Right atrium auricular region (tissue), 2 donors: ENCODE results near the gene DNAJC5. TPM values are rescaled to one million over a fixed set of nuclear protein-coding genes. Genes with fewer than 3 reads are reported as not detected.
"Not testable (repeated sequence)": the region's sequence is repeated elsewhere in the genome, so short reads cannot be mapped to it uniquely, and the experiment has no call there.

Source experiments
- DNase-seq: peaks from one replicate; pipeline ENCODE4 v3.0.0-alpha.2; 2019; ENCODE audit warnings: low spot score
- H3K27ac ChIP-seq, 2 donors: fragments of 200-600 bp; sonication (generic); 1 replicate in 1 of 2; 2 replicates in 1 of 2; pipeline ENCODE4 v1.5.1; 2016 to 2019
- H3K27me3 ChIP-seq, 2 donors: fragments of 200-600 bp; sonication (generic); one replicate each; pipeline versions ENCODE4 v1.5.1 to v1.6.0; 2017 to 2019
- H3K36me3 ChIP-seq: fragments of 200-600 bp; sonication (generic); one replicate; pipeline ENCODE4 v1.5.1; 2016
- H3K4me1 ChIP-seq, 2 donors: fragments of 200-600 bp; sonication (generic); one replicate each; pipeline versions ENCODE4 v1.5.1 to v1.6.0; 2017 to 2019
- H3K4me3 ChIP-seq, 2 donors: fragments of 200-600 bp; sonication (generic); 1 replicate in 1 of 2; 2 replicates in 1 of 2; pipeline ENCODE4 v1.5.1; 2017 to 2019; ENCODE audit warnings: mild to moderate bottlenecking in 1 of 2, moderate library complexity in 1 of 2
- H3K9me3 ChIP-seq, 2 donors: fragments of 200-600 bp; sonication (generic); one replicate each; pipeline ENCODE4 v1.5.1; 2019
- total RNA-seq, 2 donors: library from RNA; depleted of rRNA; stranded (reverse); fragments of >200 nt; gene quantifications; one replicate each; pipeline ENCODE4 v1.1.0, GENCODE V29; 2016
- TF ChIP-seq, protein P1 (sequence below), 2 donors: fragments of 200-600 bp; sonication (generic); IDR thresholded peaks; one replicate each; pipeline ENCODE4 v1.5.1; 2019; ENCODE audit warnings: antibody characterized with exemption in 2 of 2

DNAJC5 gene
- total RNA-seq, 2 donors from 2014 or later: 41.2 to 43.8 TPM

DNA sequence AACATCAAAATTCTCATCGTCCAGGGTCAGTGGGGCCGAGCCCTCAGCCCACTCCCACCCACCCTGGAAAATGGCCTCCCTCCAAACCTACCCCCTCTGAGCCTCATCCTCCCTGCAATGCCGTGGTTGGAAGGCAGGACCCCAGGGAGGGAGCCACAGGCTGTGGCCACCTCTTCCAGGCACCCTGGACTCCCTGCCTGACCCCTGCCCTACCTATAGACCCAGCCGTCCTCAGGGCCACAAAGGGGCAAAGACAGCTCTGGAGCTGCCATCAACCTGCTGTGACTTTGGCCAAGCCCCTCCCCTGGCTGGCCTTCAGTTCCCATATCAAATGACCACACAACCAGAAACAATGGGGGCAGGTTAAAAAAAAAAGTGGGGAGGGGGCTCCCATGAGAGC lies 63.5 kb downstream of the DNAJC5 start:
- Histone ChIP-seq H3K4me3 (no peak overlapping the region), H3K36me3 (peaks cover 27% of the 10 kb centered on the region), H3K27me3 (no peaks in the 10 kb centered on the region), H3K4me1 (peaks cover 0 to 38% of the 10 kb centered on the region in 2 donors), H3K9me3 (no peaks in the 10 kb centered on the region), H3K27ac (no peak overlapping the region)
- TF ChIP-seq, protein P1, sequence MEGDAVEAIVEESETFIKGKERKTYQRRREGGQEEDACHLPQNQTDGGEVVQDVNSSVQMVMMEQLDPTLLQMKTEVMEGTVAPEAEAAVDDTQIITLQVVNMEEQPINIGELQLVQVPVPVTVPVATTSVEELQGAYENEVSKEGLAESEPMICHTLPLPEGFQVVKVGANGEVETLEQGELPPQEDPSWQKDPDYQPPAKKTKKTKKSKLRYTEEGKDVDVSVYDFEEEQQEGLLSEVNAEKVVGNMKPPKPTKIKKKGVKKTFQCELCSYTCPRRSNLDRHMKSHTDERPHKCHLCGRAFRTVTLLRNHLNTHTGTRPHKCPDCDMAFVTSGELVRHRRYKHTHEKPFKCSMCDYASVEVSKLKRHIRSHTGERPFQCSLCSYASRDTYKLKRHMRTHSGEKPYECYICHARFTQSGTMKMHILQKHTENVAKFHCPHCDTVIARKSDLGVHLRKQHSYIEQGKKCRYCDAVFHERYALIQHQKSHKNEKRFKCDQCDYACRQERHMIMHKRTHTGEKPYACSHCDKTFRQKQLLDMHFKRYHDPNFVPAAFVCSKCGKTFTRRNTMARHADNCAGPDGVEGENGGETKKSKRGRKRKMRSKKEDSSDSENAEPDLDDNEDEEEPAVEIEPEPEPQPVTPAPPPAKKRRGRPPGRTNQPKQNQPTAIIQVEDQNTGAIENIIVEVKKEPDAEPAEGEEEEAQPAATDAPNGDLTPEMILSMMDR (IDR thresholded peaks at IDR 0.05): no peak
- DNase-seq: no peak

DNA sequence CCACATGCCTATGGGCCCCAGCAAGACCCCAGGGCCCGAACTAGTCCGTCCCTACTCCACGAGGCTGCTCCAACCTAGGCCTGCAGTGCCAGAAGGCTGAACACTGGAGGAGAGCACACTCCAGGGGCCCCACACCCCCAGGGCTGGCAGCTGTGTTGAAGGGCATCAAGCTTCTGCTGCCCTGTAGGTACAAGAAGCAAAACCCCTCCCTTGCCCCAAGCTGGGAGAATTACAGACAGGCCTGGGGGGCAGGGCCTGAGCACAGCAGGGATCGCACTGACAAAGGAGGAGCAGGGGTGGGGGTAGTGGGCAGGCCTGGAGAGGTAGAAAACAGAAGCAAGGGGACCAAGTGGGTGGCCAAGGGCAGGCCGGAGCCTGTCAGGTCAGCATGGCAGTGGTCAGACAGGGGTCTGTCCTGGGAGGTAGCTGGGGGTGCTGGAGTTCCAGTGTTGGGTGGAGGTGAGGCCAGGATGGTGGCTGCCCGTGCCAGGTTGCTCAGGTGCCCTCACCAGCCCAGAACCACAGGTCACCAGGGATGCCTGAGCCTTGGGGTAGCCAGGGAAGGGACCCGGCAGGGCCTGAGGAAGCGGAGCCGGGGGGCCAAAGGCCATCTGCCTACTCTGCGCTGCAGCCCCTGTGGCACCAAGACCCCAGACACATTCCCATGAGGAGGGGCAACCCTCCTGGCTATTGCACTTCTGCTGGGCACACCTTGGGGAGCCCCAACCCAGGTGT lies 64.2 kb downstream of the DNAJC5 start:
- Histone ChIP-seq H3K4me3 (no peak overlapping the region), H3K27me3 (no peaks in the 10 kb centered on the region), H3K4me1 (peaks cover 0 to 32% of the 10 kb centered on the region in 2 donors), H3K27ac (no peak overlapping the region), H3K36me3 (peaks cover 31% of the 10 kb centered on the region), H3K9me3 (no peaks in the 10 kb centered on the region)
- DNase-seq: no peak
- TF ChIP-seq, protein P1 (IDR thresholded peaks at IDR 0.05): no peak

DNA sequence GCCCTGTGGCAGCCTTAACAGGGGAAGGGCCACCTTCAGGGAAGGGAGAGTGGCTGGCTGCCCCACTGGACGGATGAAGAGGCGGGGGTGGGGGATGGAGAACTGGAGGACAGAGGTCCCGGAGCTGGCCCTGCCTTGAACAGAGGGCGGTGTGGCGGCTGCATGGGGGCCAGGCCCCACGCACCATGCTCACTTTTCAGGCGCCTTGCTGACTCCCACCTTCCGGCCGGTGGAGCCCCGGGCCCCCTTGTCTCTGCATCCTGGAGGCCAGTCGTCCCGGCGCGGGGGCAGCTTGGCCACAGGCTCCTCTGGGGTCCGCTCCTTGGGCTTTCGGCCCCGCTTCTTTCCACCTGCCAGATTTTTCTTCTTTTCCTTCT lies 64.8 kb downstream of the DNAJC5 start:
- Histone ChIP-seq H3K27me3 (no peaks in the 10 kb centered on the region), H3K27ac (no peak overlapping the region), H3K9me3 (no peaks in the 10 kb centered on the region), H3K4me1 (peaks cover 0 to 26% of the 10 kb centered on the region in 2 donors), H3K36me3 (peaks cover 31% of the 10 kb centered on the region), H3K4me3 (no peak overlapping the region)
- no peak for DNase-seq
- TF ChIP-seq, protein P1 (IDR thresholded peaks at IDR 0.05): no peak

DNA sequence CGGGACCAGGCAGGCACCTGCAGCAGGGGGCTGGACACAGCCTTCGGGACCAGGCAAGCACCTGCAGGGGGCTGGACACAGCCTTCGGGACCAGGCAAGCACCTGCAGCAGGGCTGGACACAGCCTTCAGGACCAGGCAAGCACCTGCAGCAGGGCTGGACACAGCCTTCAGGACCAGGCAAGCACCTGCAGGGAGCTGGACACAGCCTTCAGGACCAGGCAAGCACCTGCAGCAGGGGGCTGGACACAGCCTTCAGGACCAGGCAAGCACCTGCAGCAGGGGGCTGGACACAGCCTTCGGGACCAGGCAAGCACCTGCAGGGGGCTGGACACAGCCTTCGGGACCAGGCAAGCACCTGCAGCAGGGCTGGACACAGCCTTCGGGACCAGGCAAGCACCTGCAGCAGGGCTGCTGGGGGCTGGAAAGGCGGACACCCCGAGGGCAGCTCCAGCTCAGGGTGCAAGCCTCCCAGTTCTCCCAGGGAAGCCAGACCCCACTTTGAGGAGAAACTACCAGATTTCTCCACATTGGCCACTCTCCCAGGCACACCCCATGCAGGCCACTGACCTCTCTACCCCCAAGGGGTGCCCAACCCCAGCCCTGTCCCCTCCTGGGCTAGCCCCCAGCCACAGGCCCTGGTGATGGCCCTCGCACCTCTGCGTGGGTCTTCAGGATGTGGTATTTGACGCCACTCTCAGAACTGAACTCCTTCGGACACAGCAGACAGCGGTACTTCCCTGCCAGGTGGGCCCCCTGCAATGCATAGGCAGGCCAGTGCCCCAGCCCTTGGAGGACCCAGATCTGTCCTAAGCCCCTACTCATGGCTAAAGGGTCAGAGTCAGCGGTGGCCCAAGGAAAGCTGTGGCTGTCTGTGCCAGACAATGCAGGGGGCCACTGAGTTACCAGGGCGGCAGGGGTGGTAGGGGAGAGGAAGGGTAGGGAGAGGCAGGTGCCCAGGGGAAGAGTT lies 66.0 kb downstream of the DNAJC5 start:
- not testable (repeated sequence) for DNase-seq, H3K27ac ChIP-seq, H3K4me3 ChIP-seq, H3K27me3 ChIP-seq, H3K9me3 ChIP-seq
- Histone ChIP-seq H3K36me3 (peaks cover 31% of the 10 kb centered on the region), H3K4me1 (peaks cover 0 to 16% of the 10 kb centered on the region in 2 donors)

DNA sequence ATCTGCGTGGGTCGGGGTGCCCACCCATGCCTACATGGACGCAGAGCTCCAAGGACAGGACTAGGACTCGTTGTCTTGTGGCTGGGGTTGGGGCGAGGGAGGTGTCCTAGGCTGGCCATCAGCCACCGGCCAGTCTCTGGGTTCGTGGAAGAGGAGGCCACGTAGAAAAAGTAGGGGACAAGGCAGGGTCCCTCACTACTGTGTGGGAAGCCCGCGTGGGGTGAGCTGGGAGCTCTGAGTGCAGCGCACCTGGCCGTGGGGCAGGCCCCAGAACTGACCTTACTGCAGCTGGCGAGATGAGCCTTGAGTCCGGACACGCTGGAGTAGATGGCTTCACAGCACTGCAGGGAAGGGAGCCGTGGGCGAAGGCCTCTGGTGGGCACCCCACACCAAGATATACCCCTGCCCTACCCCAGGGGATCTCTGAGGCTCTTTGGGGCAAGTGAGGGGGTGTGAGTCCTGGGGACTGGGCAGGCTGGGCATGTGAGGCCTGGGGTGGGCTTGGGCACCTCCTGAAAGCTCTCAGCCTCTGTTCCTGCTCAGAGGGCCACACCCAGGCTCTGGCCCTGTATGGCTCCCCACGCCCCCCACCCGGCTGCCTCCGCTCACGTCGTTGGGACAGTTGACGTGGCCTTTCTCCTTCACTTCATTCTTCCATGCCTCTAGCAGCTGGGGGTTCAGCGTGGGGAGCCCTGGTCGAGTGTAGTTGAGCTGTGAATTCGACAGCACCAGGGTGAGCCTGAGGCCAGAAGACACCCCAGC lies 66.9 kb downstream of the DNAJC5 start:
- H3K27me3 ChIP-seq: no peaks in the 10 kb centered on the region
- H3K27ac ChIP-seq: no peak overlapping the region
- H3K4me1 ChIP-seq: peaks cover 0 to 12% of the 10 kb centered on the region in 2 donors
- DNase-seq: no peak
- no peak overlapping the region for H3K4me3 ChIP-seq
- H3K36me3 ChIP-seq: peaks cover 37% of the 10 kb centered on the region
- H3K9me3 ChIP-seq: no peaks in the 10 kb centered on the region
- TF ChIP-seq, protein P1 (IDR thresholded peaks at IDR 0.05): no peak
